PFSK-1 (cell line): ENCODE data around the gene ABCA1.

Source experiments
- FOXP2 ChIP-seq: optimal IDR thresholded peaks from 2 replicates; pipeline ENCODE3; 2011; ENCODE audit warnings: borderline replicate concordance, control low read depth, inconsistent platforms; ENCODE audit not compliant: insufficient read depth; ENCODE audit errors: extremely low read length, extremely low read depth
- POLR2AphosphoS5 ChIP-seq: IDR thresholded peaks from 2 replicates; pipeline ENCODE4 v1.6.1; 2012; ENCODE audit warnings: low read depth, mild to moderate bottlenecking, control low read depth, low read length, moderate library complexity
- SIN3A ChIP-seq: IDR thresholded peaks from 2 replicates; pipeline ENCODE4 v1.6.1; 2012; ENCODE audit warnings: mild to moderate bottlenecking, low read length, moderate library complexity, borderline replicate concordance; ENCODE audit not compliant: insufficient read depth
- TAF1 ChIP-seq: IDR thresholded peaks from 2 replicates; pipeline ENCODE4 v1.6.1; 2012; ENCODE audit warnings: low read length, control low read depth, borderline replicate concordance; ENCODE audit not compliant: insufficient read depth
- TF ChIP-seq, protein P1 (sequence below), 2 experiments: IDR thresholded peaks; 2 replicates each; pipeline versions ENCODE4 v1.6.1 to v1.8.0; 2011 to 2012; ENCODE audit warnings: low read depth in 2 of 2, low read length in 2 of 2, control low read depth in 1 of 2, inconsistent platforms in 1 of 2, mild to moderate bottlenecking in 1 of 2, moderate library complexity in 1 of 2; ENCODE audit not compliant: insufficient read depth in 1 of 2

ABCA1 gene

DNA sequence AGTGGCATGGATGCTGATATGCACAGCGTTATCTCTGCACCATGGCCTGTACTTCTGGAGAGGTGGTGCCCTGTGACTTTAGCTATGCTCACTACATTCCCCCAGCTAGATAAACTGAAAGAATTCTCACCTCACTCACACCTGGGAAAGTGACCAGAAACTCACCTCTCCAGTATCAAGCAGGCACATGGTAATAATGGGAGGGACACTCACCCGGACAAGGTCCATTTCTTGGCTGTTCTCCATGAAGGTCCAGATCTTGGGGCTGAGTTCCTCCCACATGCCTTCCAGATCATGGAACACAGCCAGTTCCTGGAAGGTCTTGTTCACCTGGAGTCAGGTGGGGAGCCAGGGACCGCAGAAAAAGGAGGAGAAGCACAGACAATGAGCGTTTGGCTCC lies 91.2 kb downstream of the ABCA1 start:
- TF ChIP-seq, protein P1, sequence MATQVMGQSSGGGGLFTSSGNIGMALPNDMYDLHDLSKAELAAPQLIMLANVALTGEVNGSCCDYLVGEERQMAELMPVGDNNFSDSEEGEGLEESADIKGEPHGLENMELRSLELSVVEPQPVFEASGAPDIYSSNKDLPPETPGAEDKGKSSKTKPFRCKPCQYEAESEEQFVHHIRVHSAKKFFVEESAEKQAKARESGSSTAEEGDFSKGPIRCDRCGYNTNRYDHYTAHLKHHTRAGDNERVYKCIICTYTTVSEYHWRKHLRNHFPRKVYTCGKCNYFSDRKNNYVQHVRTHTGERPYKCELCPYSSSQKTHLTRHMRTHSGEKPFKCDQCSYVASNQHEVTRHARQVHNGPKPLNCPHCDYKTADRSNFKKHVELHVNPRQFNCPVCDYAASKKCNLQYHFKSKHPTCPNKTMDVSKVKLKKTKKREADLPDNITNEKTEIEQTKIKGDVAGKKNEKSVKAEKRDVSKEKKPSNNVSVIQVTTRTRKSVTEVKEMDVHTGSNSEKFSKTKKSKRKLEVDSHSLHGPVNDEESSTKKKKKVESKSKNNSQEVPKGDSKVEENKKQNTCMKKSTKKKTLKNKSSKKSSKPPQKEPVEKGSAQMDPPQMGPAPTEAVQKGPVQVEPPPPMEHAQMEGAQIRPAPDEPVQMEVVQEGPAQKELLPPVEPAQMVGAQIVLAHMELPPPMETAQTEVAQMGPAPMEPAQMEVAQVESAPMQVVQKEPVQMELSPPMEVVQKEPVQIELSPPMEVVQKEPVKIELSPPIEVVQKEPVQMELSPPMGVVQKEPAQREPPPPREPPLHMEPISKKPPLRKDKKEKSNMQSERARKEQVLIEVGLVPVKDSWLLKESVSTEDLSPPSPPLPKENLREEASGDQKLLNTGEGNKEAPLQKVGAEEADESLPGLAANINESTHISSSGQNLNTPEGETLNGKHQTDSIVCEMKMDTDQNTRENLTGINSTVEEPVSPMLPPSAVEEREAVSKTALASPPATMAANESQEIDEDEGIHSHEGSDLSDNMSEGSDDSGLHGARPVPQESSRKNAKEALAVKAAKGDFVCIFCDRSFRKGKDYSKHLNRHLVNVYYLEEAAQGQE (IDR thresholded peaks at IDR 0.05; ENCODE audit: insufficient read depth in 1 of 2, low read depth in 2 of 2, low read length in 2 of 2), result no peak
- no peak for TF ChIP-seq FOXP2
- TF ChIP-seq SIN3A, result no peak
- no peak for TF ChIP-seq TAF1
- TF ChIP-seq POLR2AphosphoS5, result no peak

DNA sequence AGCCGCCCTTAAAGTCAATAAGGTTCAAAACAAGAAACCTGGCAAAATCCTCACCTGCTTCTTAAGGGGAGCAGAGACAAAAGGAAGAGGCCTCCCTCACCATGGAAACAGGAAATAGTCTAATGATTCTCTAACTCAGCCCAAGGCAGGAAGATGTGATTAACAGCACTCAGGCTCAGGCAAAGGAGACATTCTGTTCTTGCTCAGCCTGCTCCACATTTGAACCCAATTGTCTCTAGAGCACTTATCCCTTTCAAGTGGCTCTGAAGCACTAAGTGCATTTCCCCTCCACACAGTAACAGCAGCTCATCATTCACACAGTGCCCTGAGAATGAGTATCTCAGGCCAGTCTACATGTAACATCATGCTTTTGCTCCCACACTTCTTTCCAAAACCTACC lies 91.7 kb downstream of the ABCA1 start:
- TF ChIP-seq TAF1 (no peak), POLR2AphosphoS5 (no peak), SIN3A (no peak), FOXP2 (no peak)
- TF ChIP-seq, protein P1 (IDR thresholded peaks at IDR 0.05; ENCODE audit: insufficient read depth in 1 of 2, low read depth in 2 of 2, low read length in 2 of 2), result no peak

- TF ChIP-seq POLR2AphosphoS5 (no peak), SIN3A (no peak), TAF1 (no peak), FOXP2 (no peak)
- TF ChIP-seq, protein P1 (IDR thresholded peaks at IDR 0.05; ENCODE audit: insufficient read depth in 1 of 2, low read depth in 2 of 2, low read length in 2 of 2), result no peak
Observed at GRCh38 chr9:104835161-104835560, 92.8 kb downstream of the ABCA1 start.

DNA sequence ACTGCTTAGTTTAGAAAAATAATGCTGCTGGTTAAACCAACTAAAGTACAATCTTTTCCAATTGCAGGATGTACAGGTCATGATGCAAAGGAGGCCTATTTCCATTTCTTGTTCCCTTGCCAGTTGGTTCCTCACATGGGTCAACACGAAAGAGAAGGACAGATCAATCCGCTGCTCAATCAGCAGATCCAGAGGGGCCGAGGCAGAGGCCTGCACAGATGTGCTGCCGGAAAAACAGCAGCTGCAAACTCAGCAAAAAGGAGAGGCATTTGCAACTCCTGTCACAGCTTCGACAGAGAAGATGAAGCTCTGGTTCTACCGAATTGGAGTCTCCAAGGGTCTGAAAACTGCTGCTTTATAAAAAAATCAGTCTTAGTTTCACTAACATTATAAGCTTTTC lies 94.3 kb downstream of the ABCA1 start:
- no peak for TF ChIP-seq SIN3A
- TF ChIP-seq POLR2AphosphoS5, result no peak

DNA sequence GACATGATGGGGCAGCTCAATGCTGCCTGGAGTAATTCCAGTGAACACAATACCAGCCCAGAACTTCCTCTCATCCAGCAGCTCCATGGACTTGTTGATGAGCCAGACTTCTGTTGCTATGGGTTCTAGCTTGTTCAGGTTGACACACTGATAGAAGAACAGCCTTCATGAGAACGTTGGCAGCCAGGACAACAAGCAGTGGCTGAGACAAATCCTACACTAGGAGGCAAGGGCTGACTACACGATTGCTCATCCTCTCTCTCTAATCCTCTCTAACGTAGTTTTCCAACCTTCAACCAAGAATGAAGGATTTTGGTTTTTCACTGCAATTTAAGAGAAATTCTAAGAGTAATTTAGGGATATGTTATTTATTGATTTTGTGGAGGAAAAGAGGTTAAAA lies 96.3 kb downstream of the ABCA1 start:
- TF ChIP-seq, protein P1 (IDR thresholded peaks at IDR 0.05; ENCODE audit: insufficient read depth in 1 of 2, low read depth in 2 of 2, low read length in 2 of 2), result no peak
- TF ChIP-seq SIN3A, result no peak
- no peak for TF ChIP-seq FOXP2
- TF ChIP-seq TAF1, result no peak
- TF ChIP-seq POLR2AphosphoS5, result no peak
